HG03066 (cell line): ENCODE results near the gene BICDL1.

Experiments
- ATAC-seq: cut with Tn5 transposase; IDR thresholded peaks from one replicate; pipeline ENCODE4 v1.9.1; 2021; ENCODE audit warnings: low read depth; ENCODE audit not compliant: unreplicated experiment

The BICDL1 gene

DNA sequence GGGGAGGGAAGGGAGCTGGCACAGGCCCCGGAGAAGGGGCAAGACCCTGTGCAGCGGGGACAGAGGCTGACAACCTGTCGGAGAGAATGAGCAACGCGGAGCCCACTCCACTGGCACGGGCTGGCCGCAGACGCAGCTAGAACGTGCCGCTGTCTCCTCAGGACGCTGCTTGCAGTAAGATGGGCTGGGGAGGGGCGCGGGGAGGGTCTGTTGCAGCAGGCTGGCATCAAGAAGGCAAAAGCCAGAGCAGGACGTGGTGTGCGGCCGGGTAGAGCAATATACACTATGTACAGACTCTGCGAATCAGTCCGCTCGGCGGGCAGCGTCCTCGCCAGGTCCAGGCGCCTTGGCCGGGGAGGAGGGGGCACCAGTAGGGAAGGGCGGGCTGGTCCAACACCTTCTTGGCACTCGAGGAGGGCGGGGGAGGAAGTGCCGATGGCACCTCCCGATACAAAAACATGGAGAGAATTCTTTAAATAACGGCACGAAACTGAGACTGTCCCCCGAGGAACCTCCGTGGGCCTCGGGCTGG lies 107.7 kb downstream of the BICDL1 start:
- no peak for ATAC-seq

DNA sequence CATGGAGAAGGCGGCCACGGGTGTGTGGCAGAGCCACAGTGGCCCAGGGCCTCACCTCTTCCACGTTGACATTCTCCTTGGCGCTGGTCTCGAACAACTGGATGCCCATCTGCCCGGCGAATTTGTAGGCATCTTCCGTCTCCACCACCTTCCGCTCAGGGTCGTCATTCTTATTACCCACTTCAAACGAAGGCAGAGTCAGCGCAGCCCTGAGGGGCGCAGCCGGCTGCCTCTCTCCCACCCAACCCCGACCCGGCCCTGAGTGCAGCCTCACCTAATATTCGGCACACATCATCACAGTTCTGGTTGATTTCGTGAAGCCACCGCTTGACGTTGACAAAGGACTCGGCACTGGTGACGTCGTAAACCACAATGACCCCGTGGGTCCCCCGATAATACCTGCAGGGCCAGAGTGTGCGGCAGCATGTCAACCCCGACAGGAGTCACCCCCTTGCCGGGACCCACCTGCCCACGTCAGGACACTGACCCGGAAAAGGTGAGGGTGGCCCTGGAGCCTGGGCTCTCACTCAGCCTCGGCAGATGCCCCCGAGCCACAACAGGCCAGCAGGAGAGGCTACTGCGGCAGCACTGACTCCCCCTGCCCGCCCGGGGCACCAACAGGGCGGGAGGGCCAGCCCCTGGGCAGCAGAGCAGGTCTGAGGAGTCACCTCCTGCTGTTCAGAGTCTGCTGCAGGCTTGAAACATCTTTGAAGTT lies 109.9 kb downstream of the BICDL1 start:
- ATAC-seq: no peak

GRCh38 chr12:120099738-120100137 lies 110.7 kb downstream of the BICDL1 start:
- no peak for ATAC-seq

DNA sequence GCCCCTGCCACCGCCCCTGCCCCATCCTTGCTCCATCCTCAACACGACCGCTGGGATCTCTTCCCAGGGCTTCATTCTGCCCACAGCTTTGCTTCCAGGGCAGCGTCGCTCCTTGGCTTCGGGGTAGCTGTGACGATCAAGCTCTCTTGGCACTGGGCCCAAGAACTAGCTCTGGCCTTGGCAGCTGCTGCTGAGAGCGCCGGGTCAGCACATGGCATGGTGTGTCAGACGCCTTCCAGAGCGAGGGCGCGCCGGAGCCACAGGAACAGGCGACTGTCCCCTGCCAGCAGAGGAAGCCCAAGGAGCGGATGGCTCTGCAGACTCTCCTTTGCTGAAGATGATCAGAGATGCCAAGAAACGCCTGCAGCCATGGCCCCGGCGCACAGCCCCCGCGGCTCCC lies 111.6 kb downstream of the BICDL1 start:
- no peak for ATAC-seq

GRCh38 chr12:120101182-120101581 lies 112.1 kb downstream of the BICDL1 start:
- no peak for ATAC-seq

GRCh38 chr12:120101617-120102016 lies 112.6 kb downstream of the BICDL1 start:
- no peak for ATAC-seq

- ATAC-seq: no peak
Measured at GRCh38 chr12:120102189-120103043, 113.4 kb downstream of the BICDL1 start.

DNA sequence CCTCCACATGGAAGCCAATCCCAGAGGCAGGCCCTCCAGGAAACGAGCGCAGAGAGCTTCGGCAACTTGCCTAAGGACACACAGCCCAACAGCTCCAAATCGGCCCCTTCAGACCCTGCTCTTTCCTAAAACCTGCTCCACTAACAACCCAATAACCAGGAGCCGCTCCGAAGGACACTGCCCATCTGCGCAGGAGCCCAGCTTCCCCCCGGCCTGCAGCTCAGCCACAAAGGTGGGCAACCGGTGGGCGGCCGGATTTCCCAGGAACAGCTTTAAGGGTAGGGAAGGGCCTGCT lies 114.0 kb downstream of the BICDL1 start:
- no peak for ATAC-seq

DNA sequence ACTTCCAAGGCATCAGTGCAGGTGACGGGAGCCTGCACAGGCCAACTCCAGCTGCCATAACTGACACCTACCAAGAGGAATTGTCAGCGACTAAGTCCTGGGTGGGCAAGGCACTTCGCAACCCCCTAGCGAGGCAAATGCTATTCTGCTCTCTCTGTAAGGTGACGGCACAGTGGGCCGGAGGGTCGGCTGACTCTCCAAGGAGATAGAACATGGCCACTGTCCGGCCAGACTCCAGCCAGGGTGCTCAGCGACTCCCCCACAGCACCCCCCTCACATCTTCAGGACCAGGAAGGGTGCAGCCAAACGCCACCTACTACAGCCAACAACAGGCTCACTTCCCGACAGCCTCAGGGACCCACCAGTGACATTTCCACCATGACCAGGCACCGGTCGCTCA lies 114.3 kb downstream of the BICDL1 start:
- no peak for ATAC-seq

DNA sequence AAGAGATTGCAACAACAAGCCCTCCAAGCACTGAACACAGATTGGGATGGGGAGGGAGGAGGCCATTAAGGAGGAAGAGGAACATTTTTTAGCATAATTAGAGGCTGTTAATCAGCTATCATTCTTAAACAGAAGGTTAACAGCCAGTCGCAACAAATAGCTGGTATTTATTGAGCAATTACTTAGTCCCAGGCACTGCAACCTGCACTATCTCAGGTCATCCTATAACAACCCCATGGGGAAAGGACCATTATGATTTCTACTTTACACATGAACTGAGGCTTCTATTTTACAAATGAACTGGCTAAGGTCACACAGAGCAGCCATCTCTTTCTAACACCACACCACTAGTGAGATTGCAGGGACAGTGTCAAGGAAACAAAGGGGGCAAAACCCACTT lies 117.1 kb downstream of the BICDL1 start:
- no peak for ATAC-seq

- no peak for ATAC-seq
Measured at GRCh38 chr12:120109570-120110267, 120.7 kb downstream of the BICDL1 start.

GRCh38 chr12:120110550-120111501 lies 121.8 kb downstream of the BICDL1 start:
- ATAC-seq: peak; percentile 72

DNA sequence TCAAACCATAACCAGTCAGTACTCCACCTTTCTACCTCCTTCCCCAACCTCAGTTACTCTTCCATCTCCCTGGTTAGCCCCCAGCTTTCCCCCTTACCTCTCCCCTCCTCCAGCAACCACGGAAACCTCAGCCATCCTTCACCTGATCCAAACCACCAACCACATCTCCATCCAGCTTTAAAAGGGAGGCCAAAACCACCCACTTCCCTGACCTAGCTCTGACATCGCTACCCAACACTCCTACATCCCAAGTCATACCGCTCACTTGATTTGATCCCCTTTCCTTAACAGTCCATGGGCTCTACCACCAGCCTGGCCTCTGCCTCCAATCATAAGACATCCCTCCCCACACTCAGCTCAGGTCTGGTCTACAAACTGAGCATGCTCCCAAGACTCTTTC lies 126.0 kb downstream of the BICDL1 start:
- ATAC-seq: no peak

DNA sequence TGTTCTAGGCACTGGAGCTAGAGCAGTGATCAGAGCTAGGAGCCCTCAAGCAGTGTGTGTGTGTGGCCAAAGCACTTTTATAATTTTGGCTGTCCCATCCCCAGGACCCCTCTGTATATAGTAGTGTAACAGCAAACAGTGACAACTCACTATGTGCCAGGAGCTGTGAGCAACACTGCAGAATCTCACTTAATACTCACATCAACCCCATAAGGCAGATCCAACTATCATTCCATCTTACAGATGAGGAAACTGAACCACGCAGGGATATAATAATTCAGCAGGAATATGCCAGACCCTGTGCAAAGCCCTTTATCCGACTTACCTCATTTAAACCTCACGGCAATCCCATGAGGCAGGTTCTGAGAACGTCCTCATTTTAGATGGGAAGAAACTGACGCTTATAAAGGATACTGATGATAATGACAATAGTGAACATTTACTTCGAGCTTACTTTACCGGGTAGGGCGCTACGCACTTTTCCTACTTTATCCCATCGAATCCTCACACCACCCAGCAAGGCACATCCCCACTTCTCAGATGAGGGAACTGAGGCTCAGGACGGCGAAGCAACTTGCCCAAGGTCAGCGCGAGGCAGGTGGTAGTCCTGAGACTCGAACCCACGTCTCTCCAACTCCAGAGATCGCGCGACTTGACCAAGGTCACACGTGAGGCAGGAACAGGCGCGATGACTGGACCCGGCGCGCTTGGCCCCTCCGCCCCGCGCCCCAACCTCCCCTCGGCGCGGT lies 126.8 kb downstream of the BICDL1 start:
- no peak for ATAC-seq

- peak; percentile 0 for ATAC-seq
Measured at GRCh38 chr12:120116441-120116791, 127.4 kb downstream of the BICDL1 start, which contains the start of gene RAB35. Gene RAB35 (minus strand): TSS chr12:120116753. CDS start chr12:120116650, 103 bp downstream.

GRCh38 chr12:120116792-120117651 lies 128.0 kb downstream of the BICDL1 start:
- ATAC-seq: peak; percentile 34

- no peak for ATAC-seq
Measured at GRCh38 chr12:120117961-120118320, 128.9 kb downstream of the BICDL1 start.

- no peak for ATAC-seq
Measured at GRCh38 chr12:120118321-120119061, 129.5 kb downstream of the BICDL1 start.
